Peyer's patch (tissue), 4 donors: Measurements from ENCODE around the gene DRD4. TPM values are rescaled to one million over a fixed set of nuclear protein-coding genes. Genes with fewer than 3 reads are reported as not detected.

ENCODE experiments used
- DNase-seq, 3 donors: peaks; one replicate each; pipeline ENCODE4 v3.0.0-alpha.2; 2017 to 2019
- H3K27ac ChIP-seq, 4 donors: fragments of 200-600 bp; sonication (generic); one replicate each; pipeline ENCODE4 v1.5.1; 2016 to 2019
- H3K27me3 ChIP-seq, 2 donors: fragments of 200-600 bp; sonication (generic); one replicate each; pipeline ENCODE4 v1.5.1; 2019
- H3K36me3 ChIP-seq, 3 donors: fragments of 200-600 bp; sonication (generic); one replicate each; pipeline ENCODE4 v1.5.1; 2016 to 2019
- H3K4me1 ChIP-seq, 4 donors: fragments of 200-600 bp; sonication (generic); one replicate each; pipeline ENCODE4 v1.5.1; 2016 to 2019
- H3K4me3 ChIP-seq, 4 donors: fragments of 200-600 bp; sonication (generic); 1 replicate in 3 of 4; 2 replicates in 1 of 4; pipeline ENCODE4 v1.5.1; 2016 to 2019; ENCODE audit warnings: mild to moderate bottlenecking in 1 of 4
- H3K9me3 ChIP-seq, 4 donors: fragments of 200-600 bp; sonication (generic); one replicate each; pipeline ENCODE4 v1.5.1; 2016 to 2019; ENCODE audit warnings: mild to moderate bottlenecking in 1 of 4
- CTCF ChIP-seq, 6 experiments: fragments of 450-650 bp in 4 of 6; fragments of 200-600 bp in 2 of 6; sonication (generic) in 1 of 6; IDR thresholded peaks; one replicate each; pipeline ENCODE4 v1.5.1; 2017 to 2019; ENCODE audit warnings: antibody characterized with exemption in 6 of 6, mild to moderate bottlenecking in 3 of 6, moderate library complexity in 1 of 6
- POLR2A ChIP-seq, 2 donors: fragments of 450-650 bp; IDR thresholded peaks; one replicate each; pipeline ENCODE4 v1.5.1; 2017; ENCODE audit warnings: antibody characterized with exemption in 2 of 2, mild to moderate bottlenecking in 2 of 2, moderate library complexity in 2 of 2
- total RNA-seq, 4 donors: library from RNA; depleted of rRNA; stranded (reverse); fragments of >200 nt; gene quantifications; one replicate each; pipeline ENCODE4 v1.1.0, GENCODE V29; 2016

Gene DRD4
- total RNA-seq, 4 donors from 2014 or later: 1.6 to 3.0 TPM; not detected in 2

DNA sequence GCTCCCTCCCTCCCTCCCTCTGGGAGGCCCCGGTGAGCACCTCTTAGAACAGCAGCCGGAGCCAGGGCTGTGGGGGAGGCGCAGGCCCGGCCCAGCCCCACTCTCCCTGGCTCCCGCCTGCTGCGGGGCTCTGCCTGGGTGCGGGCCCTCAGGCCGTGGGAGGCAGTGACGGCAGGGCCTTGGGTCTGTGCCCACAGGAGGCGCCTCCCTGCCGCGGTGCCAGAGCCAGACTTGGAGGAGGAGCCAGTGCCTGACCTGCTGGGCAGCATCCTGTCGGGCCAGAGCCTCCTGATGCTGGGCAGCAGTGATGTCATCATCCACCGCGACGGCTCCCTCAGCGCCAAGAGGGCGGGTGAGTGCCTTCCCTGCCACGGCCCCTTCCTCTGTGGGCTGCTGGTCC is 30.8 kb upstream of the DRD4 start:
- no peak for DNase-seq
- no peak overlapping the region for H3K27ac ChIP-seq
- H3K36me3 ChIP-seq: peaks cover 0 to 100% (median 5%) of the 10 kb centered on the region in 3 donors
- H3K4me3 ChIP-seq: no peak overlapping the region
- TF ChIP-seq CTCF (IDR thresholded peaks at IDR 0.05) (no peak), POLR2A (IDR thresholded peaks at IDR 0.05) (no peak)
- H3K9me3 ChIP-seq: no peaks in the 10 kb centered on the region
- no peaks in the 10 kb centered on the region for H3K27me3 ChIP-seq
- peaks cover 0 to 3% (median 0%) of the 10 kb centered on the region in 4 donors for H3K4me1 ChIP-seq

- Histone ChIP-seq H3K9me3 (no peaks in the 10 kb centered on the region), H3K27ac (no peak overlapping the region), H3K36me3 (peaks cover 0 to 100% (median 7%) of the 10 kb centered on the region in 3 donors), H3K4me3 (no peak overlapping the region), H3K27me3 (no peaks in the 10 kb centered on the region), H3K4me1 (peaks cover 0 to 13% (median under 1%) of the 10 kb centered on the region in 4 donors)
- DNase-seq: peak in 1 of 3 donors; percentile 38
- TF ChIP-seq CTCF (IDR thresholded peaks at IDR 0.05) (no peak), POLR2A (IDR thresholded peaks at IDR 0.05) (no peak)
Observed at GRCh38 chr11:607020-607780, 29.9 kb upstream of the DRD4 start.

DNA sequence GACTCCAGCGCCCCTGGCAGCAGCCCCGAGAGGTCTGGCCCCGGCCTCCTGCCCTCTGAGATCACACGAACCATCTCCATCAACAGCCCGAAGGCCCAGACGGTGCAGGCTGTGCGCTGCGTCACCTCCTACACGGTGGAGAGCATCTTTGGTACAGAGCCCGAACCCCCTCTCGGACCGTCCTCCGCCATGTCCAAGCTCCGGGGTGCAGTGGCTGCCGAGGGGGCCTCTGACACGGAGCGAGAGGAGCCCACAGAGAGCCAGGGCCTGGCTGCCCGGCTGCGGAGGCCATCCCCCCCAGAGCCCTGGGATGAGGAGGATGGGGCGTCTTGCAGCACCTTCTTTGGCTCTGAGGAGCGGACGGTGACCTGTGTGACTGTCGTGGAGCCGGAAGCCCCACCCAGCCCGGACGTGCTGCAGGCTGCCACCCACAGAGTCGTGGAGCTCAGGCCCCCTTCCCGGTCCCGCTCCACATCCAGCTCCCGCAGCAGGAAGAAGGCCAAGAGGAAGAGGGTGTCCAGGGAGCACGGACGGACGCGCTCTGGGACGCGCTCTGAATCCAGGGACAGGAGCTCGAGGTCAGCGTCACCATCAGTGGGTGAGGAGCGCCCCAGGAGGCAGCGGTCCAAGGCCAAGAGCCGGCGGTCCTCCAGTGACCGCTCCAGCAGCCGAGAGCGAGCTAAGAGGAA is 29.0 kb upstream of the DRD4 start:
- Histone ChIP-seq H3K4me1 (peaks cover 0 to 22% (median 4%) of the 10 kb centered on the region in 4 donors), H3K36me3 (peaks cover 0 to 100% (median 7%) of the 10 kb centered on the region in 3 donors), H3K9me3 (no peaks in the 10 kb centered on the region), H3K4me3 (no peak overlapping the region), H3K27me3 (no peaks in the 10 kb centered on the region), H3K27ac (no peak overlapping the region)
- DNase-seq: peak in 1 of 3 donors; percentile 44
- TF ChIP-seq CTCF (IDR thresholded peaks at IDR 0.05) (no peak), POLR2A (IDR thresholded peaks at IDR 0.05) (no peak)

- no peak overlapping the region for H3K4me3 ChIP-seq
- peaks cover 2 to 28% (median 8%) of the 10 kb centered on the region in 4 donors for H3K4me1 ChIP-seq
- no peak overlapping the region for H3K27ac ChIP-seq
- H3K36me3 ChIP-seq: peaks cover 0 to 96% (median 7%) of the 10 kb centered on the region in 3 donors
- no peaks in the 10 kb centered on the region for H3K27me3 ChIP-seq
- H3K9me3 ChIP-seq: no peaks in the 10 kb centered on the region
- peak in 1 of 3 donors; percentile 47 for DNase-seq
- no peak for TF ChIP-seq CTCF (IDR thresholded peaks at IDR 0.05)
- TF ChIP-seq POLR2A (IDR thresholded peaks at IDR 0.05): no peak
Observed at GRCh38 chr11:608791-609251, 28.2 kb upstream of the DRD4 start.

GRCh38 chr11:609341-609811 is 27.7 kb upstream of the DRD4 start:
- peaks cover 0 to 90% (median 7%) of the 10 kb centered on the region in 3 donors for H3K36me3 ChIP-seq

More at GRCh38 chr11:609341-609811, 27.7 kb upstream of the DRD4 start:
- Histone ChIP-seq H3K4me3 (no peak overlapping the region), H3K27ac (no peak overlapping the region), H3K4me1 (peaks cover 8 to 33% (median 12%) of the 10 kb centered on the region in 4 donors), H3K27me3 (no peaks in the 10 kb centered on the region), H3K9me3 (no peaks in the 10 kb centered on the region)
- TF ChIP-seq POLR2A (IDR thresholded peaks at IDR 0.05) (no peak), CTCF (IDR thresholded peaks at IDR 0.05) (no peak)
- DNase-seq: peak in 1 of 3 donors; percentile 41
